ENCODE results near the gene MAMDC2. TPM values are rescaled to one million over a fixed set of nuclear protein-coding genes. Genes with fewer than 3 reads are reported as not detected.
"Not testable (repeated sequence)": the region's sequence is repeated elsewhere in the genome, so short reads cannot be mapped to it uniquely, and the experiment has no call there.

Gene MAMDC2
- total RNA-seq, 3 donors from 2014 or later (not counting 1 experiment from before 2014, with no cell fraction given): 0.10 to 0.32 TPM; not detected in 1

- Histone ChIP-seq H3K4me1 (ENCODE audit: control insufficient read depth, insufficient read depth, low read length) (no peaks in the 10 kb centered on the region), H3K27me3 (ENCODE audit: control insufficient read depth, insufficient read depth, low read length) (peaks cover 2% of the 10 kb centered on the region), H3K4me3 (ENCODE audit: low read length) (no peak overlapping the region), H3K9me3 (ENCODE audit: control insufficient read depth, insufficient read depth, low read length) (no peaks in the 10 kb centered on the region), H3K27ac (ENCODE audit: low read length) (no peak overlapping the region), H3K36me3 (ENCODE audit: control insufficient read depth, insufficient read depth, low read length) (no peaks in the 10 kb centered on the region)
- Mint-ChIP-seq H3K4me1 (no peaks in the 10 kb centered on the region), H3K9me3 (peaks cover 5 to 8% of the 10 kb centered on the region in 2 donors), H3K36me3 (no peaks in the 10 kb centered on the region), H3K27ac (no peak overlapping the region), H3K27me3 (ENCODE audit: low read depth in 2 of 2) (peaks cover 2 to 6% of the 10 kb centered on the region in 2 donors), H3K4me3 (no peak overlapping the region)
- no peak for DNase-seq
- ATAC-seq: no peak
- TF ChIP-seq CTCF (IDR thresholded peaks at IDR 0.05): no peak
- intact Hi-C loops (cut with micrococcal nuclease): no loop called here
- WGBS (ENCODE audit: insufficient coverage): 75% methylated on average over 2 of the region's 2 CpGs
These were observed 149.1 kb downstream of the MAMDC2 start for GRCh38 chr9:70192707-70193106.

- no peak overlapping the region for H3K4me3 Mint-ChIP-seq
- intact Hi-C loops (cut with micrococcal nuclease): no loop called here
These were observed 151.8 kb downstream of the MAMDC2 start for GRCh38 chr9:70195456-70195855.

GRCh38 chr9:70197216-70198044 is 153.8 kb downstream of the MAMDC2 start:
- no peak for TF ChIP-seq CTCF (IDR thresholded peaks at IDR 0.05)
- DNase-seq (no peak), ATAC-seq (no peak)
- Mint-ChIP-seq H3K4me3 (no peak overlapping the region), H3K27ac (no peak overlapping the region), H3K9me3 (peaks cover 4 to 5% of the 10 kb centered on the region in 2 donors), H3K4me1 (no peaks in the 10 kb centered on the region), H3K27me3 (ENCODE audit: low read depth in 2 of 2) (no peaks in the 10 kb centered on the region), H3K36me3 (no peaks in the 10 kb centered on the region)
- no peak overlapping the region for H3K27ac ChIP-seq (ENCODE audit: low read length)
- H3K4me3 ChIP-seq (ENCODE audit: low read length): no peak overlapping the region
- WGBS (ENCODE audit: insufficient coverage): 96% methylated on average over 6 of the region's 9 CpGs
- H3K36me3 ChIP-seq (ENCODE audit: control insufficient read depth, insufficient read depth, low read length): no peaks in the 10 kb centered on the region
- H3K27me3 ChIP-seq (ENCODE audit: control insufficient read depth, insufficient read depth, low read length): no peaks in the 10 kb centered on the region
- H3K4me1 ChIP-seq (ENCODE audit: control insufficient read depth, insufficient read depth, low read length): no peaks in the 10 kb centered on the region
- intact Hi-C loops (cut with micrococcal nuclease): no loop called here
- H3K9me3 ChIP-seq (ENCODE audit: control insufficient read depth, insufficient read depth, low read length): no peaks in the 10 kb centered on the region

More at GRCh38 chr9:70195456-70195855, 151.8 kb downstream of the MAMDC2 start:
- H3K4me1 Mint-ChIP-seq: no peaks in the 10 kb centered on the region
- ATAC-seq: no peak
- no peaks in the 10 kb centered on the region for H3K36me3 ChIP-seq (ENCODE audit: control insufficient read depth, insufficient read depth, low read length)
- no peaks in the 10 kb centered on the region for H3K4me1 ChIP-seq (ENCODE audit: control insufficient read depth, insufficient read depth, low read length)
- H3K27me3 Mint-ChIP-seq (ENCODE audit: low read depth in 2 of 2): peaks cover 0 to 6% of the 10 kb centered on the region in 2 donors
- H3K27me3 ChIP-seq (ENCODE audit: control insufficient read depth, insufficient read depth, low read length): peaks cover 2% of the 10 kb centered on the region
- no peaks in the 10 kb centered on the region for H3K9me3 ChIP-seq (ENCODE audit: control insufficient read depth, insufficient read depth, low read length)
- no peak overlapping the region for H3K27ac ChIP-seq (ENCODE audit: low read length)
- no peak overlapping the region for H3K27ac Mint-ChIP-seq
- 83% methylated on average over 3 of the region's 3 CpGs for WGBS (ENCODE audit: insufficient coverage)
- no peak for DNase-seq
- no peak overlapping the region for H3K4me3 ChIP-seq (ENCODE audit: low read length)
- TF ChIP-seq CTCF (IDR thresholded peaks at IDR 0.05): no peak
- no peaks in the 10 kb centered on the region for H3K36me3 Mint-ChIP-seq
- H3K9me3 Mint-ChIP-seq: peaks cover 4 to 5% of the 10 kb centered on the region in 2 donors

- H3K9me3 ChIP-seq (ENCODE audit: control insufficient read depth, insufficient read depth, low read length); H3K9me3 Mint-ChIP-seq; H3K4me3 ChIP-seq (ENCODE audit: low read length); H3K27me3 Mint-ChIP-seq (ENCODE audit: low read depth in 2 of 2); intact Hi-C loops (cut with micrococcal nuclease); ATAC-seq; H3K4me3 Mint-ChIP-seq; H3K4me1 ChIP-seq (ENCODE audit: control insufficient read depth, insufficient read depth, low read length); H3K27ac Mint-ChIP-seq; H3K27ac ChIP-seq (ENCODE audit: low read length); H3K4me1 Mint-ChIP-seq; H3K27me3 ChIP-seq (ENCODE audit: control insufficient read depth, insufficient read depth, low read length); DNase-seq; H3K36me3 ChIP-seq (ENCODE audit: control insufficient read depth, insufficient read depth, low read length): not testable (repeated sequence)
- 97% methylated on average over 15 of the region's 16 CpGs for WGBS (ENCODE audit: insufficient coverage)
- H3K36me3 Mint-ChIP-seq: peaks cover 10% of the 10 kb centered on the region
These were observed 161.1 kb downstream of the MAMDC2 start for GRCh38 chr9:70204743-70205142.

Measured in natural killer cell (primary cell).